ENCODE data around the gene DPCD. TPM values are rescaled to one million over a fixed set of nuclear protein-coding genes. Genes with fewer than 3 reads are reported as not detected.
"Not testable (repeated sequence)": the region's sequence is repeated elsewhere in the genome, so short reads cannot be mapped to it uniquely, and the experiment has no call there.

The DPCD gene
- total and polyA plus RNA-seq, 12 donors = 12.9 to 46.8 (median 25.6) TPM

GRCh38 chr10:101580486-101581399, 7.4 kb upstream of the DPCD start:
- WGBS, 2 donors = 86 to 89% methylated on average over 10 of the region's 10 CpGs
- H3K27me3 ChIP-seq = no peaks in the 10 kb centered on the region
- peaks cover 0 to 94% (median 25%) of the 10 kb centered on the region in 9 donors for H3K36me3 ChIP-seq
- H3K4me1 ChIP-seq = no peaks in the 10 kb centered on the region
- no peaks in the 10 kb centered on the region for H3K9me3 ChIP-seq
- TF ChIP-seq CTCF (IDR thresholded peaks at IDR 0.05) = no peak
- ATAC-seq (no peak), DNase-seq (no peak)
- no peak overlapping the region for H3K27ac ChIP-seq
- H3K4me3 ChIP-seq = no peak overlapping the region
- intact Hi-C loops (cut with DNase I) = no loop called here

GRCh38 chr10:101585841-101586240, 2.3 kb upstream of the DPCD start:
- intact Hi-C loops (cut with DNase I) = no loop called here
- no peak overlapping the region for H3K4me3 ChIP-seq
- H3K4me1 ChIP-seq = peaks cover 0 to 26% (median 23%) of the 10 kb centered on the region in 9 donors
- no peaks in the 10 kb centered on the region for H3K27me3 ChIP-seq
- WGBS, 2 donors = 95 to 98% methylated on average over 9 of the region's 9 CpGs
- no peaks in the 10 kb centered on the region for H3K9me3 ChIP-seq
- H3K36me3 ChIP-seq = peaks cover 0 to 52% (median 7%) of the 10 kb centered on the region in 9 donors
- ATAC-seq (no peak), DNase-seq (no peak)
- H3K27ac ChIP-seq = no peak overlapping the region
- TF ChIP-seq CTCF (IDR thresholded peaks at IDR 0.05) = no peak

GRCh38 chr10:101588879-101589278, 758 bp downstream of the DPCD start:
- intact Hi-C loops (cut with DNase I) = no loop called here

GRCh38 chr10:101593331-101593730, 5.2 kb downstream of the DPCD start:
- DNase-seq; H3K27me3 ChIP-seq; H3K9me3 ChIP-seq; H3K4me3 ChIP-seq; H3K36me3 ChIP-seq; ATAC-seq; intact Hi-C loops (cut with DNase I); H3K27ac ChIP-seq: not testable (repeated sequence)
- H3K4me1 ChIP-seq = peaks cover 0 to 28% (median 21%) of the 10 kb centered on the region in 9 donors
- WGBS, 2 donors = 79 to 88% methylated on average over 2 of the region's 2 CpGs

More at GRCh38 chr10:101588879-101589278, 758 bp downstream of the DPCD start:
- Histone ChIP-seq H3K36me3 (peaks cover 0 to 22% (median 0%) of the 10 kb centered on the region in 9 donors), H3K4me3 (peak overlapping the region; percentile 70 to 99 (median 90)), H3K27ac (no peak overlapping the region), H3K4me1 (peaks cover 0 to 27% (median 23%) of the 10 kb centered on the region in 9 donors), H3K27me3 (no peaks in the 10 kb centered on the region), H3K9me3 (no peaks in the 10 kb centered on the region)
- ATAC-seq = no peak
- WGBS, 2 donors = 48 to 51% methylated on average over 5 of the region's 5 CpGs
- TF ChIP-seq CTCF (IDR thresholded peaks at IDR 0.05) = no peak
- DNase-seq = no peak

Data from heart right ventricle (tissue), 16 donors.